PFSK-1 (cell line): ENCODE results near the gene TRPM3.

ENCODE experiments used
- FOXP2 ChIP-seq: optimal IDR thresholded peaks from 2 replicates; pipeline ENCODE3; 2011; ENCODE audit warnings: borderline replicate concordance, control low read depth, inconsistent platforms; ENCODE audit not compliant: insufficient read depth; ENCODE audit errors: extremely low read length, extremely low read depth
- POLR2AphosphoS5 ChIP-seq: IDR thresholded peaks from 2 replicates; pipeline ENCODE4 v1.6.1; 2012; ENCODE audit warnings: low read depth, mild to moderate bottlenecking, control low read depth, low read length, moderate library complexity
- SIN3A ChIP-seq: IDR thresholded peaks from 2 replicates; pipeline ENCODE4 v1.6.1; 2012; ENCODE audit warnings: mild to moderate bottlenecking, low read length, moderate library complexity, borderline replicate concordance; ENCODE audit not compliant: insufficient read depth
- TAF1 ChIP-seq: IDR thresholded peaks from 2 replicates; pipeline ENCODE4 v1.6.1; 2012; ENCODE audit warnings: low read length, control low read depth, borderline replicate concordance; ENCODE audit not compliant: insufficient read depth
- TF ChIP-seq, protein P1 (sequence below), 2 experiments: IDR thresholded peaks; 2 replicates each; pipeline versions ENCODE4 v1.6.1 to v1.8.0; 2011 to 2012; ENCODE audit warnings: low read depth in 2 of 2, low read length in 2 of 2, control low read depth in 1 of 2, inconsistent platforms in 1 of 2, mild to moderate bottlenecking in 1 of 2, moderate library complexity in 1 of 2; ENCODE audit not compliant: insufficient read depth in 1 of 2

GRCh38 chr9:70511858-70512257, 609.6 kb downstream of the TRPM3 start:
- TF ChIP-seq POLR2AphosphoS5 (no peak), TAF1 (no peak), SIN3A (no peak), FOXP2 (no peak)
- TF ChIP-seq, protein P1, sequence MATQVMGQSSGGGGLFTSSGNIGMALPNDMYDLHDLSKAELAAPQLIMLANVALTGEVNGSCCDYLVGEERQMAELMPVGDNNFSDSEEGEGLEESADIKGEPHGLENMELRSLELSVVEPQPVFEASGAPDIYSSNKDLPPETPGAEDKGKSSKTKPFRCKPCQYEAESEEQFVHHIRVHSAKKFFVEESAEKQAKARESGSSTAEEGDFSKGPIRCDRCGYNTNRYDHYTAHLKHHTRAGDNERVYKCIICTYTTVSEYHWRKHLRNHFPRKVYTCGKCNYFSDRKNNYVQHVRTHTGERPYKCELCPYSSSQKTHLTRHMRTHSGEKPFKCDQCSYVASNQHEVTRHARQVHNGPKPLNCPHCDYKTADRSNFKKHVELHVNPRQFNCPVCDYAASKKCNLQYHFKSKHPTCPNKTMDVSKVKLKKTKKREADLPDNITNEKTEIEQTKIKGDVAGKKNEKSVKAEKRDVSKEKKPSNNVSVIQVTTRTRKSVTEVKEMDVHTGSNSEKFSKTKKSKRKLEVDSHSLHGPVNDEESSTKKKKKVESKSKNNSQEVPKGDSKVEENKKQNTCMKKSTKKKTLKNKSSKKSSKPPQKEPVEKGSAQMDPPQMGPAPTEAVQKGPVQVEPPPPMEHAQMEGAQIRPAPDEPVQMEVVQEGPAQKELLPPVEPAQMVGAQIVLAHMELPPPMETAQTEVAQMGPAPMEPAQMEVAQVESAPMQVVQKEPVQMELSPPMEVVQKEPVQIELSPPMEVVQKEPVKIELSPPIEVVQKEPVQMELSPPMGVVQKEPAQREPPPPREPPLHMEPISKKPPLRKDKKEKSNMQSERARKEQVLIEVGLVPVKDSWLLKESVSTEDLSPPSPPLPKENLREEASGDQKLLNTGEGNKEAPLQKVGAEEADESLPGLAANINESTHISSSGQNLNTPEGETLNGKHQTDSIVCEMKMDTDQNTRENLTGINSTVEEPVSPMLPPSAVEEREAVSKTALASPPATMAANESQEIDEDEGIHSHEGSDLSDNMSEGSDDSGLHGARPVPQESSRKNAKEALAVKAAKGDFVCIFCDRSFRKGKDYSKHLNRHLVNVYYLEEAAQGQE (IDR thresholded peaks at IDR 0.05; ENCODE audit: insufficient read depth in 1 of 2, low read depth in 2 of 2, low read length in 2 of 2): no peak
